HCT116 (cell line): ENCODE results near the gene F11. TPM values are rescaled to one million over a fixed set of nuclear protein-coding genes. Genes with fewer than 3 reads are reported as not detected.

Source experiments
- ATAC-seq: fragments of 200-7000 bp; cut with Tn5 transposase; 2 replicates; pipeline ENCODE4 v1.9.1; 2020; ENCODE audit warnings: mild to moderate bottlenecking, moderate library complexity
- BruUV-seq: library from RNA; stranded (reverse); fragments of 400-500 nt; replicated peaks from 2 replicates; lab custom pipeline; 2021; lab: Mats Ljungman, UMichigan
- CTCF ChIA-PET: fragments of 300-600 bp; sonication (Branson Sonifier 250); formaldehyde crosslinking; loops from one replicate; lab custom pipeline; 2021; ENCODE audit warnings: antibody characterized with exemption; lab: Charles Lee
- POLR2A ChIA-PET: fragments of 300-600, 350-600 bp; sonication (Branson Sonifier 250); formaldehyde crosslinking; loops from one replicate; lab custom pipeline; 2021; ENCODE audit warnings: antibody characterized with exemption; lab: Charles Lee
- RAD21 ChIA-PET, 2 experiments: fragments of 300-600 bp; sonication (Branson Sonifier 250); formaldehyde crosslinking; loops; one replicate each; lab custom pipeline; 2023; ENCODE audit warnings: low total read pairs in 2 of 2; ENCODE audit not compliant: uncharacterized antibody in 2 of 2, unreplicated experiment in 2 of 2, low non-redundant PET in 1 of 2; lab: Charles Lee
- DNase-seq: peaks from one replicate; pipeline ENCODE4 v3.0.0-alpha.2; 2010; ENCODE audit warnings: low read depth, low spot score
- H2AFZ ChIP-seq: fragments of 200-600 bp; shearing (Covaris generic), sonication (generic); 2 replicates; pipeline ENCODE4 v1.6.1; 2017; ENCODE audit warnings: low read depth, mixed run types, mixed read lengths, antibody characterized with exemption, low read length; ENCODE audit not compliant: poor library complexity, severe bottlenecking
- H3K27ac ChIP-seq: 2 replicates; pipeline ENCODE4 v1.5.1; 2012; ENCODE audit warnings: low read depth, low read length
- H3K27me3 ChIP-seq: fragments of 200-600 bp; sonication (generic); 2 replicates; pipeline ENCODE4 v1.6.1; 2016; ENCODE audit warnings: mixed run types, low read length, mixed read lengths; ENCODE audit not compliant: insufficient read depth
- H3K36me3 ChIP-seq, 2 experiments: fragments of 200-500 bp in 1 of 2; fragments of 200-600 bp in 1 of 2; sonication (Bioruptor generic) in 1 of 2; sonication (generic) in 1 of 2; 2 replicates each; pipeline versions ENCODE4 v1.5.1 to v1.6.1; 2014 to 2016; ENCODE audit warnings: low read length in 2 of 2, inconsistent platforms in 1 of 2, mixed read lengths in 1 of 2, mixed run types in 1 of 2; ENCODE audit not compliant: insufficient read depth in 2 of 2, control insufficient read depth in 1 of 2
- H3K4me1 ChIP-seq, 2 experiments: fragments of 200-600 bp in 1 of 2; sonication (generic) in 1 of 2; 2 replicates each; pipeline versions ENCODE4 v1.5.1 to v1.6.1; 2012 to 2017; ENCODE audit warnings: low read length in 2 of 2, inconsistent platforms in 1 of 2, mild to moderate bottlenecking in 1 of 2, mixed read lengths in 1 of 2, mixed run types in 1 of 2, moderate library complexity in 1 of 2; ENCODE audit not compliant: insufficient read depth in 2 of 2, control insufficient read depth in 1 of 2
- H3K4me2 ChIP-seq: fragments of 200-600 bp; sonication (generic); 2 replicates; pipeline ENCODE4 v1.6.1; 2017; ENCODE audit warnings: mixed run types, low read length, mixed read lengths
- H3K4me3 ChIP-seq, 2 experiments: fragments of 200-600 bp in 1 of 2; sonication (generic) in 1 of 2; replicated peaks in 1 of 2; 2 replicates each; pipeline ENCODE4 v1.5.1; 2011 to 2016; ENCODE audit warnings: low read length in 2 of 2, control low read depth in 1 of 2, low read depth in 1 of 2, mild to moderate bottlenecking in 1 of 2, mixed read lengths in 1 of 2, mixed run types in 1 of 2
- H3K79me2 ChIP-seq: fragments of 200-600 bp; sonication (generic); 2 replicates; pipeline ENCODE4 v1.6.1; 2017; ENCODE audit warnings: mild to moderate bottlenecking, mixed run types, low read length, moderate library complexity, mixed read lengths; ENCODE audit not compliant: insufficient read depth
- H3K9ac ChIP-seq: fragments of 200-600 bp; sonication (generic); 2 replicates; pipeline ENCODE4 v1.6.1; 2016; ENCODE audit warnings: low read length, mixed read lengths
- H3K9me2 ChIP-seq: fragments of 200-600 bp; sonication (generic), shearing (Covaris generic); 2 replicates; pipeline ENCODE4 v1.6.1; 2017; ENCODE audit warnings: mixed run types, mild to moderate bottlenecking, moderate library complexity; ENCODE audit not compliant: insufficient read depth
- H3K9me3 ChIP-seq, 2 experiments: fragments of 200-500 bp in 1 of 2; fragments of 200-600 bp in 1 of 2; sonication (Bioruptor generic) in 1 of 2; sonication (generic) in 1 of 2; 2 replicates each; pipeline ENCODE4 v1.6.1; 2014 to 2017; ENCODE audit warnings: low read length in 2 of 2, mixed read lengths in 2 of 2, inconsistent platforms in 1 of 2, low read depth in 1 of 2, mild to moderate bottlenecking in 1 of 2, mixed run types in 1 of 2, moderate library complexity in 1 of 2; ENCODE audit not compliant: control insufficient read depth in 1 of 2, insufficient read depth in 1 of 2
- H4K20me1 ChIP-seq: fragments of 200-600 bp; sonication (generic), shearing (Covaris generic); 2 replicates; pipeline ENCODE4 v1.6.1; 2017; ENCODE audit warnings: mixed run types, mild to moderate bottlenecking, moderate library complexity; ENCODE audit not compliant: insufficient read depth
- CBX3 ChIP-seq: IDR thresholded peaks from 2 replicates; pipeline ENCODE4 v1.6.1; 2012; ENCODE audit warnings: low read depth
- CEBPB ChIP-seq: IDR thresholded peaks from 2 replicates; pipeline ENCODE4 v1.6.1; 2012; ENCODE audit warnings: low read depth
- ELF1 ChIP-seq: IDR thresholded peaks from 2 replicates; pipeline ENCODE4 v1.6.1; 2012; ENCODE audit warnings: low read depth, borderline replicate concordance
- EZH2 ChIP-seq: fragments of 200-600 bp; sonication (generic); IDR thresholded peaks from 2 replicates; pipeline ENCODE4 v1.6.1; 2017; ENCODE audit warnings: antibody characterized with exemption, mixed run types
- EZH2phosphoT487 ChIP-seq: fragments of 200-600 bp; IDR thresholded peaks from 2 replicates; pipeline ENCODE4 v1.6.1; 2018; ENCODE audit warnings: antibody characterized with exemption, borderline replicate concordance
- FOSL1 ChIP-seq: IDR thresholded peaks from 2 replicates; pipeline ENCODE4 v1.6.1; 2012; ENCODE audit warnings: low read depth
- JUND ChIP-seq: IDR thresholded peaks from 2 replicates; pipeline ENCODE4 v1.6.1; 2012
- POLR2A ChIP-seq: IDR thresholded peaks from 2 replicates; pipeline ENCODE4 v1.7.0; 2011; ENCODE audit warnings: borderline replicate concordance; ENCODE audit not compliant: insufficient read depth, insufficient read length; ENCODE audit errors: extremely low read depth
- POLR2AphosphoS5 ChIP-seq: IDR thresholded peaks from 2 replicates; pipeline ENCODE4 v1.6.1; 2011; ENCODE audit warnings: mild to moderate bottlenecking, low read depth, low read length, moderate library complexity
- RAD21 ChIP-seq: IDR thresholded peaks from 2 replicates; pipeline ENCODE4 v1.6.1; 2012; ENCODE audit warnings: low read depth, mild to moderate bottlenecking
- SIN3A ChIP-seq: IDR thresholded peaks from 2 replicates; pipeline ENCODE4 v1.6.1; 2012; ENCODE audit warnings: low read depth
- SP1 ChIP-seq: IDR thresholded peaks from 2 replicates; pipeline ENCODE4 v1.6.1; 2012; ENCODE audit warnings: low read depth
- TCF7L2 ChIP-seq: IDR thresholded peaks from 2 replicates; pipeline ENCODE4 v1.7.0; 2011; ENCODE audit warnings: borderline replicate concordance, inconsistent platforms; ENCODE audit not compliant: insufficient read depth, insufficient read length; ENCODE audit errors: extremely low read depth
- ZFX ChIP-seq: fragments of 450-650 bp; IDR thresholded peaks from 2 replicates; pipeline ENCODE4 v1.6.1; 2017
- ZNF274 ChIP-seq: fragments of 200-500 bp; sonication (Bioruptor generic); IDR thresholded peaks from 2 replicates; pipeline ENCODE4 v1.6.1; 2014; ENCODE audit warnings: mild to moderate bottlenecking, low read depth, low read length, inconsistent platforms
- intact Hi-C: fragments of 100-400 bp; cut with micrococcal nuclease; formaldehyde crosslinking; loops from 2 replicates; pipeline ENCODE4 v1.10.0; 2022
- total RNA-seq: library from RNA; stranded (reverse); gene quantifications from one replicate; pipeline ENCODE4 v1.2.1, GENCODE V29; 2021; ENCODE audit not compliant: unreplicated experiment
- TF ChIP-seq, protein P1 (sequence below): IDR thresholded peaks from 2 replicates; pipeline ENCODE4 v1.6.1; 2012
- TF ChIP-seq, protein P2 (sequence below): IDR thresholded peaks from 2 replicates; pipeline ENCODE4 v1.6.1; 2011; ENCODE audit warnings: mild to moderate bottlenecking, low read length, moderate library complexity; ENCODE audit not compliant: insufficient replicate concordance; ENCODE audit errors: extremely low read depth
- TF ChIP-seq, protein P3 (sequence below): IDR thresholded peaks from 2 replicates; pipeline ENCODE4 v1.6.1; 2012; ENCODE audit warnings: low read depth
- TF ChIP-seq, protein P4 (sequence below), 3 experiments: fragments of 200-600 bp in 1 of 3; sonication (generic) in 1 of 3; IDR thresholded peaks in 2 of 3; conservative IDR thresholded peaks in 1 of 3; 2 replicates each; pipeline ENCODE4 v1.5.1; 2012 to 2017; ENCODE audit warnings: low read depth in 2 of 3, low read length in 2 of 3, antibody characterized with exemption in 1 of 3, borderline replicate concordance in 1 of 3, control low read depth in 1 of 3, mild to moderate bottlenecking in 1 of 3, mixed read lengths in 1 of 3, mixed run types in 1 of 3, moderate library complexity in 1 of 3; ENCODE audit not compliant: insufficient read depth in 1 of 3

F11 gene
- total RNA-seq, 1 experiment from 2014 or later, result not detected

DNA sequence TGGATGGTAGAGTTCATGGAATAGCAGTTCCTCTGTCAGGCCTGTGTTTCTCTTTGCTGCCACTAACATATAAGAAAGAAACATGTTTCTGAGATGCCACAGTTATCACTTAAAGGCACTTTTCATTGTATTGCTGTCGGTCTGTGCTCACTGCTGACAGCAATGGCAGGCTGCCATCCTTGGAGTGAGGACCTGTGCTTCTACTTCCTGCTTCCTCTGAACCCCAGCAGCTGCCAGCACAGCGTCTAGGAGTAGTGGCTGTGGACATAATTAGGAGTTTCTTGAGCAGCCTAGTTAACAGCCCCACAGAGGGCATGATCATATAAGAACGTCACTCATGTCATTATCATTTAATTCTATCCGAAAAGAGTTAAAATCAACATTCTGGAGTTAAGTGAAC lies 30.5 kb downstream of the F11 start:
- no peak overlapping the region for H3K27ac ChIP-seq
- H2AFZ ChIP-seq, result peak overlapping the region; percentile 51
- no peak overlapping the region for H3K4me3 ChIP-seq
- intact Hi-C loops, result loop anchor here (5.0 to 10.0 kb wide), 2 partner anchors 258 to 431 kb away; partner anchors contain the start of gene MTNR1A
- TF ChIP-seq RAD21 (no peak), POLR2AphosphoS5 (no peak), SIN3A (no peak), CBX3 (no peak), EZH2phosphoT487 (no peak), POLR2A (no peak), SP1 (no peak), JUND (no peak), FOSL1 (no peak), ELF1 (no peak), ZFX (no peak), EZH2 (no peak), ZNF274 (no peak), TCF7L2 (no peak), CEBPB (no peak)
- TF ChIP-seq, protein P1, sequence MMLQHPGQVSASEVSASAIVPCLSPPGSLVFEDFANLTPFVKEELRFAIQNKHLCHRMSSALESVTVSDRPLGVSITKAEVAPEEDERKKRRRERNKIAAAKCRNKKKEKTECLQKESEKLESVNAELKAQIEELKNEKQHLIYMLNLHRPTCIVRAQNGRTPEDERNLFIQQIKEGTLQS, result no peak
- TF ChIP-seq, protein P2, sequence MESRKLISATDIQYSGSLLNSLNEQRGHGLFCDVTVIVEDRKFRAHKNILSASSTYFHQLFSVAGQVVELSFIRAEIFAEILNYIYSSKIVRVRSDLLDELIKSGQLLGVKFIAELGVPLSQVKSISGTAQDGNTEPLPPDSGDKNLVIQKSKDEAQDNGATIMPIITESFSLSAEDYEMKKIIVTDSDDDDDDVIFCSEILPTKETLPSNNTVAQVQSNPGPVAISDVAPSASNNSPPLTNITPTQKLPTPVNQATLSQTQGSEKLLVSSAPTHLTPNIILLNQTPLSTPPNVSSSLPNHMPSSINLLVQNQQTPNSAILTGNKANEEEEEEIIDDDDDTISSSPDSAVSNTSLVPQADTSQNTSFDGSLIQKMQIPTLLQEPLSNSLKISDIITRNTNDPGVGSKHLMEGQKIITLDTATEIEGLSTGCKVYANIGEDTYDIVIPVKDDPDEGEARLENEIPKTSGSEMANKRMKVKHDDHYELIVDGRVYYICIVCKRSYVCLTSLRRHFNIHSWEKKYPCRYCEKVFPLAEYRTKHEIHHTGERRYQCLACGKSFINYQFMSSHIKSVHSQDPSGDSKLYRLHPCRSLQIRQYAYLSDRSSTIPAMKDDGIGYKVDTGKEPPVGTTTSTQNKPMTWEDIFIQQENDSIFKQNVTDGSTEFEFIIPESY, result no peak
- TF ChIP-seq, protein P3, sequence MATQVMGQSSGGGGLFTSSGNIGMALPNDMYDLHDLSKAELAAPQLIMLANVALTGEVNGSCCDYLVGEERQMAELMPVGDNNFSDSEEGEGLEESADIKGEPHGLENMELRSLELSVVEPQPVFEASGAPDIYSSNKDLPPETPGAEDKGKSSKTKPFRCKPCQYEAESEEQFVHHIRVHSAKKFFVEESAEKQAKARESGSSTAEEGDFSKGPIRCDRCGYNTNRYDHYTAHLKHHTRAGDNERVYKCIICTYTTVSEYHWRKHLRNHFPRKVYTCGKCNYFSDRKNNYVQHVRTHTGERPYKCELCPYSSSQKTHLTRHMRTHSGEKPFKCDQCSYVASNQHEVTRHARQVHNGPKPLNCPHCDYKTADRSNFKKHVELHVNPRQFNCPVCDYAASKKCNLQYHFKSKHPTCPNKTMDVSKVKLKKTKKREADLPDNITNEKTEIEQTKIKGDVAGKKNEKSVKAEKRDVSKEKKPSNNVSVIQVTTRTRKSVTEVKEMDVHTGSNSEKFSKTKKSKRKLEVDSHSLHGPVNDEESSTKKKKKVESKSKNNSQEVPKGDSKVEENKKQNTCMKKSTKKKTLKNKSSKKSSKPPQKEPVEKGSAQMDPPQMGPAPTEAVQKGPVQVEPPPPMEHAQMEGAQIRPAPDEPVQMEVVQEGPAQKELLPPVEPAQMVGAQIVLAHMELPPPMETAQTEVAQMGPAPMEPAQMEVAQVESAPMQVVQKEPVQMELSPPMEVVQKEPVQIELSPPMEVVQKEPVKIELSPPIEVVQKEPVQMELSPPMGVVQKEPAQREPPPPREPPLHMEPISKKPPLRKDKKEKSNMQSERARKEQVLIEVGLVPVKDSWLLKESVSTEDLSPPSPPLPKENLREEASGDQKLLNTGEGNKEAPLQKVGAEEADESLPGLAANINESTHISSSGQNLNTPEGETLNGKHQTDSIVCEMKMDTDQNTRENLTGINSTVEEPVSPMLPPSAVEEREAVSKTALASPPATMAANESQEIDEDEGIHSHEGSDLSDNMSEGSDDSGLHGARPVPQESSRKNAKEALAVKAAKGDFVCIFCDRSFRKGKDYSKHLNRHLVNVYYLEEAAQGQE, result no peak
- TF ChIP-seq, protein P4, sequence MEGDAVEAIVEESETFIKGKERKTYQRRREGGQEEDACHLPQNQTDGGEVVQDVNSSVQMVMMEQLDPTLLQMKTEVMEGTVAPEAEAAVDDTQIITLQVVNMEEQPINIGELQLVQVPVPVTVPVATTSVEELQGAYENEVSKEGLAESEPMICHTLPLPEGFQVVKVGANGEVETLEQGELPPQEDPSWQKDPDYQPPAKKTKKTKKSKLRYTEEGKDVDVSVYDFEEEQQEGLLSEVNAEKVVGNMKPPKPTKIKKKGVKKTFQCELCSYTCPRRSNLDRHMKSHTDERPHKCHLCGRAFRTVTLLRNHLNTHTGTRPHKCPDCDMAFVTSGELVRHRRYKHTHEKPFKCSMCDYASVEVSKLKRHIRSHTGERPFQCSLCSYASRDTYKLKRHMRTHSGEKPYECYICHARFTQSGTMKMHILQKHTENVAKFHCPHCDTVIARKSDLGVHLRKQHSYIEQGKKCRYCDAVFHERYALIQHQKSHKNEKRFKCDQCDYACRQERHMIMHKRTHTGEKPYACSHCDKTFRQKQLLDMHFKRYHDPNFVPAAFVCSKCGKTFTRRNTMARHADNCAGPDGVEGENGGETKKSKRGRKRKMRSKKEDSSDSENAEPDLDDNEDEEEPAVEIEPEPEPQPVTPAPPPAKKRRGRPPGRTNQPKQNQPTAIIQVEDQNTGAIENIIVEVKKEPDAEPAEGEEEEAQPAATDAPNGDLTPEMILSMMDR (IDR thresholded peaks at IDR 0.05 in 2 of 3, conservative IDR thresholded peaks at IDR 0.05 in 1 of 3; ENCODE audit: borderline replicate concordance in 1 of 3, insufficient read depth in 1 of 3, low read depth in 2 of 3, low read length in 2 of 3), result no peak
- H4K20me1 ChIP-seq, result no peaks in the 10 kb centered on the region
- ChIA-PET CTCF (no interaction called here), POLR2A (no interaction called here), RAD21 (no interaction called here)
- no peaks in the 10 kb centered on the region for H3K27me3 ChIP-seq
- no peaks in the 10 kb centered on the region for H3K79me2 ChIP-seq
- ATAC-seq (peak; percentile 29; the same call in 1 of the 2 replicates), DNase-seq (no peak)
- no peaks in the 10 kb centered on the region for H3K4me1 ChIP-seq
- H3K9ac ChIP-seq, result no peak overlapping the region
- H3K36me3 ChIP-seq, result no peaks in the 10 kb centered on the region
- H3K4me2 ChIP-seq, result no peak overlapping the region
- H3K9me2 ChIP-seq, result no peaks in the 10 kb centered on the region
- no TSS peak for BruUV-seq
- H3K9me3 ChIP-seq, result no peaks in the 10 kb centered on the region
